HEK293T (cell line): ENCODE results near the gene OPCML.

Experiments used
- BHLHE40 ChIP-seq: fragments of 450-650 bp; IDR thresholded peaks from 2 replicates; pipeline ENCODE4 v1.6.1; 2016; ENCODE audit warnings: mild to moderate bottlenecking, moderate library complexity, borderline replicate concordance
- FOXK2 ChIP-seq: fragments of 450-650 bp; IDR thresholded peaks from 2 replicates; pipeline ENCODE4 v1.6.1; 2016; ENCODE audit warnings: mild to moderate bottlenecking
- TARDBP ChIP-seq: fragments of 450-650 bp; IDR thresholded peaks from 2 replicates; pipeline ENCODE4 v1.6.1; 2016

GRCh38 chr11:132601875-132602274, 930.4 kb downstream of the OPCML start:
- TF ChIP-seq BHLHE40 (no peak), FOXK2 (no peak), TARDBP (no peak)
